ENCODE results near the gene CCS.

The CCS gene

DNA sequence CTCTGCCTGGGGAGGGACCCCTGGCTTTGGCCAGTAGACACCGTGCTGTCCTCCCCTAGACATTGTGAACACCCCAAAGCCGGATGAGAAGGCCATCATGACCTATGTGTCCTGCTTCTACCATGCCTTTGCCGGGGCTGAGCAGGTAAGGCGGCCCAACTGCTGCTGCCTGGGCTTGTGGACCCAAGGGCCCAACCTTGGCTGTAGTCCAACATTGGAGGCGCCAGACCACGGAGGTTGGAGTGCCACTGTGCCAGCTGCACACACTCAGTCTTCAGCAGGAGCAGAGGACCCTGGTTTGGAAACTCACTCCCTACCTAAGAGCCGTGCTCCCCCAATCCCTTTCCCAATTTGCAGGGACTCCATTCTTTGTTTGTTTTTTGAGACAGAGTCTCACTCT is 36.9 kb upstream of the CCS start:
- Mint-ChIP-seq H3K4me1 (no peaks in the 10 kb centered on the region), H3K27ac (no peak overlapping the region), H3K4me3 (no peak overlapping the region), H3K9me3 (no peaks in the 10 kb centered on the region), H3K36me3 (no peaks in the 10 kb centered on the region)
- DNase-seq (ENCODE audit: low spot score in 2 of 2) (no peak), ATAC-seq (no peak)

DNA sequence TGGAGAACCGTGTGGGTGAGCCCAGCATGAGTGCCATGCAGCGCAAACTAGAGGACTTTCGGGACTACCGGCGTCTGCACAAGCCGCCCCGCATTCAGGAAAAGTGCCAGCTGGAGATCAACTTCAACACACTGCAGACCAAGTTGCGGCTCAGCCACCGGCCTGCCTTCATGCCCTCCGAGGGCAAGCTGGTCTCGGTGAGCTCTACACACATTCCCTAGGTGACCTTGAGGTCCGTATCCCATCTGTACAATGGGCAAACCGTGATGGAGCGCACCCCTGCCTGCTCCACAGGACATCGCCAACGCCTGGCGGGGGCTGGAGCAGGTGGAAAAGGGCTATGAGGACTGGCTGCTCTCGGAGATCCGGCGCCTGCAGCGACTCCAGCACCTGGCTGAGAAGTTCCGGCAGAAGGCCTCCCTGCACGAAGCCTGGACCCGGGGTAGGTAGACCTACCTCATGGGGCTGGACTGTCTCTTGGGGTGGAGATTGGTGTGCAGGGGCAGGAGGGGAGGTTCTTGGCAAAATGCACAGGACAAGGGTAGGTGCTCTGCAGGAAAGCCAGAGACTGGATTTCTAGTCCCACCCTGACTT is 35.2 kb upstream of the CCS start:
- Mint-ChIP-seq H3K4me1 (no peaks in the 10 kb centered on the region), H3K9me3 (no peaks in the 10 kb centered on the region), H3K27ac (peak overlapping the region; percentile 62), H3K4me3 (no peak overlapping the region), H3K36me3 (no peaks in the 10 kb centered on the region)
- DNase-seq (ENCODE audit: low spot score in 2 of 2) (no peak), ATAC-seq (no peak)

- Mint-ChIP-seq H3K4me3 (peak overlapping the region; percentile 8), H3K9me3 (no peaks in the 10 kb centered on the region), H3K36me3 (no peaks in the 10 kb centered on the region), H3K4me1 (no peaks in the 10 kb centered on the region), H3K27ac (no peak overlapping the region)
- DNase-seq (ENCODE audit: low spot score in 2 of 2), result no peak
- peak; percentile 42 for ATAC-seq
Measured at GRCh38 chr11:66559142-66559865, 33.7 kb upstream of the CCS start.

- Mint-ChIP-seq H3K36me3 (no peaks in the 10 kb centered on the region), H3K9me3 (no peaks in the 10 kb centered on the region), H3K4me1 (no peaks in the 10 kb centered on the region), H3K4me3 (no peak overlapping the region), H3K27ac (no peak overlapping the region)
- DNase-seq (ENCODE audit: low spot score in 2 of 2), result no peak
- ATAC-seq, result no peak
Measured at GRCh38 chr11:66559866-66560676, 32.9 kb upstream of the CCS start.

DNA sequence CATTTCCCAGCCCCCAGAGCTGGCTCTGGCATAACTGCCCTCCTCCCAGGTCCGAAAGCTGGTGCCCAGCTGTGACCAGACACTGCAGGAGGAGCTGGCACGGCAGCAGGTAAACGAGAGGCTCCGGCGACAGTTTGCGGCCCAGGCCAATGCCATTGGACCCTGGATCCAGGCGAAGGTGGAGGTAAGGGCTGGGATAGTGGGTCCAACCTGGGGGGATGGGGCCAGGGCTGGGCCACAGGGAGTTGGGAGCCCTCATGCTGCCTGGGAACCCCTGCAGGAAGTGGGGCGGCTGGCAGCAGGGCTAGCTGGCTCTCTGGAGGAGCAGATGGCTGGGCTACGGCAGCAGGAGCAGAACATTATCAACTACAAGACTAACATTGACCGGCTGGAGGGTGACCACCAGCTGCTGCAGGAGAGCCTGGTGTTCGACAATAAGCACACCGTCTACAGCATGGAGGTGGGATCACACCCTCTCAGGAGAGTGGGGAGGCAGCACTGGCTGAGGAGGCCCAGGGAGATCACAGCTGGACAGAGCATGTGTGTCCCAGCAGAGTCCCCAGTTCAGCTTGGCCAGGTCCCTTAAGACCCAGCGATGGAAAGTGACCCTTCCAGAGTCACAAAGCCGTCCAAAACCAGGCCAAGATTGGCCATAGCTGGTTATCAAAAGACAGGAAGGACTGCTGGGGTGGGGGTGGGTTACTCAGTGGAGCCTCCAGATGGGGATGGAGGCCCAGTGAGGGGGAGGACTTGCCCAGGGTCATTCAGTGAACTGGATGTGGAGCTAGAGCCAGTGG is 31.6 kb upstream of the CCS start:
- H3K9me3 Mint-ChIP-seq, result no peaks in the 10 kb centered on the region
- peak overlapping the region; percentile 74 for H3K27ac Mint-ChIP-seq
- no peaks in the 10 kb centered on the region for H3K4me1 Mint-ChIP-seq
- no peaks in the 10 kb centered on the region for H3K36me3 Mint-ChIP-seq
- DNase-seq (ENCODE audit: low spot score in 2 of 2) (no peak), ATAC-seq (no peak)
- H3K4me3 Mint-ChIP-seq, result no peak overlapping the region

GRCh38 chr11:66561975-66562248 is 31.1 kb upstream of the CCS start:
- DNase-seq (ENCODE audit: low spot score in 2 of 2) (no peak), ATAC-seq (no peak)
- H3K4me1 Mint-ChIP-seq, result no peaks in the 10 kb centered on the region
- no peaks in the 10 kb centered on the region for H3K36me3 Mint-ChIP-seq
- H3K9me3 Mint-ChIP-seq, result no peaks in the 10 kb centered on the region
- H3K27ac Mint-ChIP-seq, result no peak overlapping the region
- no peak overlapping the region for H3K4me3 Mint-ChIP-seq

DNA sequence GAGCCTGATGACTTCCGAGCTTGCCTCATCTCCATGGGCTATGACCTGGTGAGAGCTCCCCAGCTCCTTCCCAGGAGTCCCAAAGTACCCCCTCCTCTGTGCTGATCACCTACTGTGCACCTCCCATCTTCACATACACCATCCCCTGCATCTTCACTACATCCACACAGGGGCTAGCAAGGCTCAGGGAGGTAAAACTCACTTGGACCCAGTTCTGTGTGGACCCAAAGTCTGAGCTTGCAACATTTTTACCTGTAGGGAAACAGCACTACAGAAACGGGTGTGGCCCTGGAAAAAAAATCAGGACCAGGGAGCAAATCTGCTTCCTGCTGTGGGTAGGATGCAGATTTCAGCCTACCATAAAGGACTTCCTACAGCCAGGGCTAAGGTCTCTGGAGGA is 30.7 kb upstream of the CCS start:
- H3K9me3 Mint-ChIP-seq, result no peaks in the 10 kb centered on the region
- no peaks in the 10 kb centered on the region for H3K4me1 Mint-ChIP-seq
- no peak overlapping the region for H3K27ac Mint-ChIP-seq
- DNase-seq (ENCODE audit: low spot score in 2 of 2) (no peak), ATAC-seq (no peak)
- no peaks in the 10 kb centered on the region for H3K36me3 Mint-ChIP-seq
- H3K4me3 Mint-ChIP-seq, result no peak overlapping the region

DNA sequence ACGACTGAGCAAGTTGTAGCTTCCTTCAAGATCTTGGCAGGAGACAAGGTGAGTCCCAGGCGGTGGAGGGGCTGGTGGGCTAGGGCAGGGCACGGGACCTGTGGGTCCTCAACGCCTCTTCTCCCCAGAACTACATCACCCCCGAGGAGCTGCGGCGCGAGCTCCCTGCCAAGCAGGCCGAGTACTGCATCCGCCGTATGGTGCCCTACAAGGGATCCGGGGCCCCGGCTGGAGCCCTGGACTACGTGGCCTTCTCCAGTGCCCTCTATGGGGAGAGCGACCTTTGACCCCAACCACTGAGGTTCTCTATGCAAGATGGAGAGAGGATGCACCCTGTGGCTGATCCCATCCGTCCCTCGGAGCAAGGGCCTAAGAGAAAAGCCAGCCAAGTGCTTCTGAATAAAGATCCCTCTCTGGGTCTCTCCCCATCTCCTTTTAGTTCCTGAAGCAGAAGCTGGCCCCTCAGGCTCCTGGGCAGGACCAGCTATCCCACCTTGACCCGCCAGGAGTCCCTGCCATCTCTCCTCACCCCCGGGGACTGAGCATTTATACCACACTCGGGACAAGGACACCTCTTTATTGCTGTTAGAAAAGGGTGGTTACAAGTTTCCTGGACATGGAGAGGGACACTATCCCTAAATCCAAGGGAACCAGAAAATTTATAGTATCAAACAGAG is 29.9 kb upstream of the CCS start:
- Mint-ChIP-seq H3K36me3 (no peaks in the 10 kb centered on the region), H3K4me1 (no peaks in the 10 kb centered on the region), H3K4me3 (no peak overlapping the region), H3K9me3 (no peaks in the 10 kb centered on the region), H3K27ac (no peak overlapping the region)
- DNase-seq (ENCODE audit: low spot score in 2 of 2), result no peak
- ATAC-seq, result no peak

GRCh38 chr11:66563832-66564231 is 29.2 kb upstream of the CCS start:
- no peaks in the 10 kb centered on the region for H3K36me3 Mint-ChIP-seq
- H3K4me1 Mint-ChIP-seq, result peaks cover 5% of the 10 kb centered on the region
- no peaks in the 10 kb centered on the region for H3K9me3 Mint-ChIP-seq
- ATAC-seq, result no peak
- DNase-seq (ENCODE audit: low spot score in 2 of 2), result no peak
- no peak overlapping the region for H3K4me3 Mint-ChIP-seq
- no peak overlapping the region for H3K27ac Mint-ChIP-seq

GRCh38 chr11:66564538-66564937 is 28.4 kb upstream of the CCS start:
- Mint-ChIP-seq H3K9me3 (no peaks in the 10 kb centered on the region), H3K27ac (no peak overlapping the region), H3K4me3 (no peak overlapping the region), H3K36me3 (no peaks in the 10 kb centered on the region), H3K4me1 (peaks cover 5% of the 10 kb centered on the region)
- ATAC-seq, result no peak
- DNase-seq (ENCODE audit: low spot score in 2 of 2), result no peak

- DNase-seq (ENCODE audit: low spot score in 2 of 2) (no peak), ATAC-seq (no peak)
- Mint-ChIP-seq H3K4me1 (peaks cover 5% of the 10 kb centered on the region), H3K4me3 (no peak overlapping the region), H3K36me3 (no peaks in the 10 kb centered on the region), H3K9me3 (no peaks in the 10 kb centered on the region), H3K27ac (no peak overlapping the region)
Measured at GRCh38 chr11:66564984-66565383, 28.0 kb upstream of the CCS start.

- no peak for ATAC-seq
- H3K9me3 Mint-ChIP-seq, result no peaks in the 10 kb centered on the region
- peaks cover 5% of the 10 kb centered on the region for H3K4me1 Mint-ChIP-seq
- peak overlapping the region; percentile 17 for H3K27ac Mint-ChIP-seq
- no peak for DNase-seq (ENCODE audit: low spot score in 2 of 2)
- H3K36me3 Mint-ChIP-seq, result no peaks in the 10 kb centered on the region
- H3K4me3 Mint-ChIP-seq, result no peak overlapping the region
Measured at GRCh38 chr11:66566221-66566620, 26.8 kb upstream of the CCS start.

DNA sequence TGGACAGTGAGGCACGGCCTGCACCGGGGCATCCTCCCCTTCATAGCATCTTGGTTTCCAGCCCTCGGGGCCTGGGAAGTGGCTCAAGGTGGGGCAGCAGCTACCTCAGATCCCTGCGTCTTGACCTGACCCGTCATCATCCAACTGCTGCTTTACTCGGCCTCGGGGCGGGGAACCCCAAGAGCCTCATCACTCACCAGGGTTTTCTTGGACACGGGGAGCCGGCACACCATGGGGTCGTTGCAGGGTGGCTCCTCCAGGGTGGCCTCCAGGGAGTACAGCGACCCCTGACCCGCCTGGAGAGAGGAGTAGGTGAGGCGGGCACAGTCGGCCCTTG is 25.2 kb upstream of the CCS start:
- Mint-ChIP-seq H3K36me3 (no peaks in the 10 kb centered on the region), H3K9me3 (no peaks in the 10 kb centered on the region), H3K27ac (no peak overlapping the region), H3K4me1 (peaks cover 5% of the 10 kb centered on the region), H3K4me3 (peak overlapping the region; percentile 67)
- DNase-seq (ENCODE audit: low spot score in 2 of 2), result no peak
- peak; percentile 3 for ATAC-seq

DNA sequence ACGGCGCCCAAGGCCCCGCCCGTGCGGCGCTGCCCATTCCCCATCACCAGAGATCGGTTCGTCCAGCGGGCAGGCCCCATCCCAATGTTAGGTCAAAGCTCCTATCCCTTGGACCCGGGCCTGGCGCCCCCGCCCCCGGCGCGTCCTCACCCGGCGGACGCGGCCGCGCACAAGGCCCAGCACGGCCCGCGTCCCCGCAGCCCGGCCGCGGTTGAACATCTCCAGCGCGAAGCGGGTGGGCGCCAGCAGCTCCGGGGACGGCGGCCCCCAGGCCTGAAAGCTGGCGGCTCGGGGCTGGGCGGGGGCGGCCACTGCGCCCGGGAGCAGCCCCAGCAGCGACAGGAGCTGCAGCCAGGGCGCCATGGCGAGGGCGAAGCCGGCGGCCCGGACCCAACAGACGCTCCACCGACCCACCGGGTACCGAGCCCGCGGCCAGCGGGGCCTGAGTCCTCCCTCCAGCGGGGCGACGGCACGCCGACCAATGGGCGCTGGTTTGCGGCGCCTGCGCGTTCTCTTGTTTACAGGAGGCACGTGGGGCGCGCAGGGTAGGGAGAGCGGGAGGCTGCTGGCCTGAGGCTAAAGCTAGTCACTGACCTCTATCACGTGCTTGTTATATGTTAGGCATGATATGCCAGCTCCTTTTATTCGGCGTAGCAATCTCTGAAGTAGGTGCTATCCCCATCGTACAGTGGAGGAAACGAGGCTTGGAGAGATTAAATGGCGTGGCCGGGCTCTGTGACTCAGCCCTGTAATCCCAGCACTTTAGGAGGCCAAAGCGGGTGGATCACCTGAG is 24.7 kb upstream of the CCS start, which contains the start of gene CTSF:
Gene CTSF, minus strand, starts transcription at position 483 of the 793 bp plus-strand sequence. Its CDS starts 120 bp downstream, at position 363.
- ATAC-seq (peak; percentile 92), DNase-seq (ENCODE audit: low spot score in 2 of 2) (peak; percentile 58 to 81)
- H3K4me1 Mint-ChIP-seq, result peaks cover 5% of the 10 kb centered on the region
- H3K36me3 Mint-ChIP-seq, result no peaks in the 10 kb centered on the region
- peak within 1 kb of the TSS; percentile 40 for H3K27ac Mint-ChIP-seq
- no peaks in the 10 kb centered on the region for H3K9me3 Mint-ChIP-seq
- peak within 1 kb of the TSS; percentile 67 for H3K4me3 Mint-ChIP-seq
